Natural killer cell (primary cell): ENCODE results near the gene COG7. TPM values are rescaled to one million over a fixed set of nuclear protein-coding genes. Genes with fewer than 3 reads are reported as not detected.
"Not testable (repeated sequence)": the region's sequence is repeated elsewhere in the genome, so short reads cannot be mapped to it uniquely, and the experiment has no call there.

Source experiments
- ATAC-seq, 3 donors: fragments of 150-1000 bp in 2 of 3; fragments of 200-7000 bp in 1 of 3; cut with Tn5 transposase; 1 replicate in 1 of 3; 2 replicates in 2 of 3; pipeline ENCODE4 v1.10.0; 2021; ENCODE audit warnings: mild to moderate bottlenecking in 2 of 3, moderate library complexity in 2 of 3
- DNase-seq, 2 donors: peaks; one replicate each; pipeline versions ENCODE4 v3.0.0 to v3.0.0-alpha.2; 2013 to 2021; ENCODE audit warnings: mixed read lengths in 1 of 2
- H3K27ac ChIP-seq: one replicate; pipeline ENCODE4 v1.5.1; 2013; ENCODE audit warnings: mild to moderate bottlenecking, low read length
- H3K27me3 ChIP-seq: one replicate; pipeline ENCODE4 v1.6.1; 2013; ENCODE audit warnings: low read length; ENCODE audit not compliant: control insufficient read depth, insufficient read depth
- H3K36me3 ChIP-seq: one replicate; pipeline ENCODE4 v1.6.1; 2013; ENCODE audit warnings: low read length; ENCODE audit not compliant: control insufficient read depth, insufficient read depth
- H3K4me1 ChIP-seq: one replicate; pipeline ENCODE4 v1.6.1; 2013; ENCODE audit warnings: low read length; ENCODE audit not compliant: control insufficient read depth, insufficient read depth
- H3K4me3 ChIP-seq: one replicate; pipeline ENCODE4 v1.5.1; 2013; ENCODE audit warnings: low read length
- H3K9me3 ChIP-seq: one replicate; pipeline ENCODE4 v1.6.1; 2013; ENCODE audit warnings: low read length; ENCODE audit not compliant: control insufficient read depth, insufficient read depth
- H3K27ac Mint-ChIP-seq, 2 donors: one replicate each; pipeline ENCODE4 v1.8.0; 2022; ENCODE audit warnings: mild to moderate bottlenecking in 2 of 2, mixed read lengths in 2 of 2, moderate library complexity in 1 of 2
- H3K27me3 Mint-ChIP-seq, 2 donors: one replicate each; pipeline ENCODE4 v1.8.0; 2022; ENCODE audit warnings: low read depth in 2 of 2, mixed read lengths in 2 of 2
- H3K36me3 Mint-ChIP-seq: one replicate; pipeline ENCODE4 v1.8.0; 2022; ENCODE audit warnings: mixed read lengths
- H3K4me1 Mint-ChIP-seq, 2 donors: one replicate each; pipeline ENCODE4 v1.8.0; 2022; ENCODE audit warnings: mixed read lengths in 2 of 2
- H3K4me3 Mint-ChIP-seq: one replicate; pipeline ENCODE4 v1.8.0; 2022; ENCODE audit warnings: mild to moderate bottlenecking, moderate library complexity, mixed read lengths
- H3K9me3 Mint-ChIP-seq, 2 donors: one replicate each; pipeline ENCODE4 v1.8.0; 2022; ENCODE audit warnings: mixed read lengths in 2 of 2
- CTCF ChIP-seq: fragments of 200-600 bp; IDR thresholded peaks from one replicate; pipeline ENCODE4 v1.8.0; 2022; ENCODE audit warnings: antibody characterized with exemption
- WGBS: methylation state at CpG from one replicate; pipeline ENCODE4 v1.1.7; 2013; ENCODE audit warnings: missing lambda C conversion rate; ENCODE audit not compliant: insufficient coverage; 5-methylcytosine and 5-hydroxymethylcytosine counted together
- intact Hi-C: fragments of 100-400 bp; cut with micrococcal nuclease; formaldehyde crosslinking; loops from one replicate; pipeline ENCODE4 v1.14.2; 2022
- total RNA-seq, 4 donors: library from RNA; stranded (reverse); fragments of 120-200 nt in 1 of 4; gene quantifications; one replicate each; pipeline versions ENCODE4 v1.2.3 to v1.2.4, GENCODE V29; 2013 to 2022

The COG7 gene
- total RNA-seq, 3 donors from 2014 or later (not counting 1 experiment from before 2014, with no cell fraction given), result 18.4 to 26.6 (median 20.3) TPM

DNA sequence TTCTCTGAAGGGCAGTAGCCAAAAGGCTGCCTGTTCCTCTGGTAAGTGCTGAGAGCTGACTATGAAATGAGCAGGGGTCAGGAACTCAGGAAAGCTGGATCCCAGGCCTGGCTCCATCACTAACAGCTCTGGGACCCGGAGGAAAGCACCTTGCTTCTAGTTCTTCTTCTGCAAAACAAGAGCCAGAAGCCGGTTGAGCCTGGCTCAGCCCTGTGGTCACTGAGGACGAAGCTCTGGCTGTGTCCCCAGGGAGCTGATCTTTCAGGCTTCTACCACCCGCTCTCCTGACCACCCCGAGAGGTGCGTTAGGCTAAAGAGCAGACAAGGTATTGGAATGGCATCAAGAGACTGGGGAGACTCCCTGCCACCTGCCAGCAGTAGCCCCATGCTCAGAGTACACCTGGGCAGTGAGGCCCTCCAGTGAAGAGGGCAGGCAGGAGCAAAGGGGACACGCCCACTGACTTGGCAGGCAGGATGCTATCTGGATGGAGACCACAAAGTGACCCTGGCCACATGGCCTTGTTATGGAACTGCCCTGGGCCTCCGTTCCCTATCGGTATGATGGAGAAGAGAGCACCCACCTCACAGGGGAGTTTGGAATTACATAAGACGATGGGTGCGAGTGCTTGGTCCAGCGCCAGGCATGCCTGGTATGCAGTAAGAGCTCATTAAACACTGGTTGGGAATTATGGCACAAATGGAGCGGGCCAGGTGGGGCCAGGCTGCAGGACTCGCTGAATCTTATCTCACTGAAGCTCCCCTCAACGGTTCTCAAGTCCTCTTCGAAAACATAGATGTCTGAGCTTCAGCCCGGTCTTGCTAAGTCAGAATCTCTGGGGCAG lies 61.4 kb downstream of the COG7 start:
- Histone ChIP-seq H3K9me3 (no peaks in the 10 kb centered on the region), H3K4me3 (no peak overlapping the region), H3K27me3 (no peaks in the 10 kb centered on the region), H3K36me3 (peaks cover 50% of the 10 kb centered on the region), H3K27ac (no peak overlapping the region), H3K4me1 (no peaks in the 10 kb centered on the region)
- Mint-ChIP-seq H3K27me3 (no peaks in the 10 kb centered on the region), H3K27ac (no peak overlapping the region), H3K4me3 (no peak overlapping the region), H3K4me1 (no peaks in the 10 kb centered on the region), H3K9me3 (no peaks in the 10 kb centered on the region), H3K36me3 (no peaks in the 10 kb centered on the region)
- 97% methylated on average over 17 of the region's 17 CpGs for WGBS
- no peak for TF ChIP-seq CTCF
- no peak for ATAC-seq
- DNase-seq, result no peak
- intact Hi-C loops, result no loop called here

GRCh38 chr16:23389936-23390335 lies 63.1 kb downstream of the COG7 start:
- ATAC-seq, H3K27me3 ChIP-seq, H3K4me3 ChIP-seq, H3K4me1 ChIP-seq, H3K9me3 Mint-ChIP-seq, H3K27ac Mint-ChIP-seq, H3K27ac ChIP-seq, H3K4me3 Mint-ChIP-seq, DNase-seq, H3K27me3 Mint-ChIP-seq, H3K36me3 Mint-ChIP-seq, H3K9me3 ChIP-seq, intact Hi-C loops, H3K4me1 Mint-ChIP-seq: not testable (repeated sequence)
- peaks cover 41% of the 10 kb centered on the region for H3K36me3 ChIP-seq
- WGBS, result 98% methylated on average over 8 of the region's 8 CpGs

- H3K27ac ChIP-seq, result no peak overlapping the region
- intact Hi-C loops, result no loop called here
- peaks cover 39% of the 10 kb centered on the region for H3K36me3 ChIP-seq
- Mint-ChIP-seq H3K4me3 (no peak overlapping the region), H3K27me3 (no peaks in the 10 kb centered on the region), H3K36me3 (no peaks in the 10 kb centered on the region), H3K4me1 (no peaks in the 10 kb centered on the region), H3K27ac (no peak overlapping the region), H3K9me3 (no peaks in the 10 kb centered on the region)
- no peaks in the 10 kb centered on the region for H3K9me3 ChIP-seq
- 91% methylated on average over 5 of the region's 5 CpGs for WGBS
- TF ChIP-seq CTCF, result no peak
- H3K27me3 ChIP-seq, result no peaks in the 10 kb centered on the region
- no peaks in the 10 kb centered on the region for H3K4me1 ChIP-seq
- no peak overlapping the region for H3K4me3 ChIP-seq
- no peak for DNase-seq
- ATAC-seq, result no peak
These were observed 63.8 kb downstream of the COG7 start for GRCh38 chr16:23389201-23389600.

DNA sequence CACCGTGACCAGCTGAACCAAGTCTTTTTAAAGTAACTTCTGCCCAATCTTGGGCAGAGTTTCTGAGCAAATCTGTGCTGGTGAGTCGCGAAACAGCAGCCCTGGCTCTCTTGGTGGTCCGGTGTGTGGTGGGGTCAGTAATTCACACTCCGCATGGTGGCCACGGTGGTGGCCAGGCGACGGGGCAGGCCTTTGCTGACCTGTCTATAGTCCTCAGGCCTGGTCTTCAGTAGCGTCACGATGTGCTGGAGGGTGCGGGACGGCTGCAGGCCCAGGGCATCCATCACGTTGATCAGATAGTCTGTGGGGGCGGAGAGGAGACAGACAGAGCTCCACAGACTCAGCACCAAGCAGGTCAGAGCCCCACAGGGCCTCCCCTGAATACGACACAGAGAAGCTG lies 64.2 kb downstream of the COG7 start:
- no peak overlapping the region for H3K27ac ChIP-seq
- Mint-ChIP-seq H3K4me3 (no peak overlapping the region), H3K27ac (no peak overlapping the region), H3K36me3 (no peaks in the 10 kb centered on the region), H3K27me3 (no peaks in the 10 kb centered on the region), H3K9me3 (no peaks in the 10 kb centered on the region), H3K4me1 (no peaks in the 10 kb centered on the region)
- intact Hi-C loops, result no loop called here
- ATAC-seq (no peak), DNase-seq (no peak)
- no peak overlapping the region for H3K4me3 ChIP-seq
- H3K27me3 ChIP-seq, result no peaks in the 10 kb centered on the region
- TF ChIP-seq CTCF, result no peak
- no peaks in the 10 kb centered on the region for H3K9me3 ChIP-seq
- WGBS, result 92% methylated on average over 15 of the region's 15 CpGs
- H3K36me3 ChIP-seq, result peaks cover 39% of the 10 kb centered on the region
- H3K4me1 ChIP-seq, result no peaks in the 10 kb centered on the region
